ENCODE measurements around the gene CA12.
A peak's percentile ranks its signal among the peaks of the same experiment; 100 is the strongest.

CA12 gene

GRCh38 chr15:63299943-63300575, 81.6 kb downstream of the CA12 start:
- no peak for DNase-seq

GRCh38 chr15:63296195-63296594, 85.5 kb downstream of the CA12 start:
- no peak for DNase-seq

- no peak for DNase-seq
These were observed 86.3 kb downstream of the CA12 start for GRCh38 chr15:63295341-63295740.

- no peak for DNase-seq
These were observed 87.3 kb downstream of the CA12 start for GRCh38 chr15:63294359-63294758.

GRCh38 chr15:63292771-63293170, 88.9 kb downstream of the CA12 start:
- no peak for DNase-seq

- no peak for DNase-seq
These were observed 89.4 kb downstream of the CA12 start for GRCh38 chr15:63292241-63292640.

- DNase-seq = no peak
These were observed 90.1 kb downstream of the CA12 start for GRCh38 chr15:63291507-63291906.

- DNase-seq = no peak
These were observed 92.8 kb downstream of the CA12 start for GRCh38 chr15:63288778-63289378.

GRCh38 chr15:63288342-63288741, 93.3 kb downstream of the CA12 start:
- no peak for DNase-seq

- DNase-seq = no peak
These were observed 94.5 kb downstream of the CA12 start for GRCh38 chr15:63287109-63287508.

GRCh38 chr15:63284335-63284734, 97.3 kb downstream of the CA12 start:
- no peak for DNase-seq

- DNase-seq = no peak
These were observed 98.5 kb downstream of the CA12 start for GRCh38 chr15:63283126-63283525.

- DNase-seq = no peak
These were observed 103.7 kb downstream of the CA12 start for GRCh38 chr15:63277893-63278456.

GRCh38 chr15:63277038-63277892, 104.4 kb downstream of the CA12 start, which contains the start of gene APH1B:
APH1B (plus strand) TSS chr15:63277605; CDS start chr15:63277624, 19 bp downstream.
- DNase-seq = peak; percentile 68

GRCh38 chr15:63276342-63277037, 105.2 kb downstream of the CA12 start:
- DNase-seq = no peak

GRCh38 chr15:63274427-63274826, 107.2 kb downstream of the CA12 start:
- DNase-seq = no peak
